B cell (primary cell): Measurements from ENCODE around the gene BRICD5.

Source experiments
- CTCF ChIP-seq: fragments of 200-600 bp; IDR thresholded peaks from one replicate; pipeline ENCODE4 v1.8.0; 2022; ENCODE audit warnings: antibody characterized with exemption, mild to moderate bottlenecking
- EZH2 ChIP-seq: IDR thresholded peaks from 2 replicates; pipeline ENCODE4 v1.6.1; 2012; ENCODE audit warnings: borderline replicate concordance, low read depth, mild to moderate bottlenecking, moderate library complexity, low read length; ENCODE audit not compliant: insufficient read depth, poor library complexity, severe bottlenecking

- TF ChIP-seq CTCF (no peak), EZH2 (no peak)
Measured at GRCh38 chr16:2223942-2224486, 13.4 kb upstream of the BRICD5 start.
